GM10248 (cell line): ENCODE measurements around the gene LRBA.

Source experiments
- CTCF ChIA-PET: fragments of 300-600 bp; sonication (Branson Sonifier 250); formaldehyde crosslinking; extraction: SDS; loops from one replicate; lab custom pipeline; 2021; ENCODE audit warnings: antibody characterized with exemption; lab: Yijun Ruan, JAX
- POLR2A ChIA-PET: fragments of 350-650 bp; sonication (Branson Sonifier 250); formaldehyde crosslinking; extraction: SDS; loops from one replicate; lab custom pipeline; 2020; ENCODE audit warnings: antibody characterized with exemption; lab: Yijun Ruan, JAX
- DNase-seq: peaks from one replicate; pipeline ENCODE4 v3.0.0; 2012; ENCODE audit errors: extremely low spot score
- TF ChIP-seq, protein P1 (sequence below): IDR thresholded peaks from 2 replicates; pipeline ENCODE4 v1.5.1; 2012; ENCODE audit warnings: mild to moderate bottlenecking, low read depth; ENCODE audit errors: extremely low read depth, missing control alignments, control extremely low read depth

LRBA gene

DNA sequence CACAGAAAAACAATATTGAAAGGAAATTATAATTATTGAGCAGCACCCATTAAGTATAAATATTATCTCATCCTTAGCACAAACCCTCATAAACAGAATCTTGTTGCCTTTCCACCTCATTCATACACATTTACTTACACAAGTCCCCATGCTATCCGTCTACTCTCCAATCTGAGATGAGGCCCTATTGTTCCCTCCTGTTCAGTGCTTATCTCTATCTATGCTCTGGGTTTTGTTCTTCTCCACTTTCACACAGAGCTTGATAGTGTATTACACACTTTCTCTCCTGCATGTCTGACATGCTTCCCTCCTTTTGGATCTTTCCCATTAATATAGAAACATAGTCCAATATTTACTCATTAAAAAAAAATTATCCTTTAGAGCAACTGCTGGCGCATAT lies 671.3 kb downstream of the LRBA start:
- no peak for DNase-seq
- POLR2A ChIA-PET, result no interaction called here
- TF ChIP-seq, protein P1, sequence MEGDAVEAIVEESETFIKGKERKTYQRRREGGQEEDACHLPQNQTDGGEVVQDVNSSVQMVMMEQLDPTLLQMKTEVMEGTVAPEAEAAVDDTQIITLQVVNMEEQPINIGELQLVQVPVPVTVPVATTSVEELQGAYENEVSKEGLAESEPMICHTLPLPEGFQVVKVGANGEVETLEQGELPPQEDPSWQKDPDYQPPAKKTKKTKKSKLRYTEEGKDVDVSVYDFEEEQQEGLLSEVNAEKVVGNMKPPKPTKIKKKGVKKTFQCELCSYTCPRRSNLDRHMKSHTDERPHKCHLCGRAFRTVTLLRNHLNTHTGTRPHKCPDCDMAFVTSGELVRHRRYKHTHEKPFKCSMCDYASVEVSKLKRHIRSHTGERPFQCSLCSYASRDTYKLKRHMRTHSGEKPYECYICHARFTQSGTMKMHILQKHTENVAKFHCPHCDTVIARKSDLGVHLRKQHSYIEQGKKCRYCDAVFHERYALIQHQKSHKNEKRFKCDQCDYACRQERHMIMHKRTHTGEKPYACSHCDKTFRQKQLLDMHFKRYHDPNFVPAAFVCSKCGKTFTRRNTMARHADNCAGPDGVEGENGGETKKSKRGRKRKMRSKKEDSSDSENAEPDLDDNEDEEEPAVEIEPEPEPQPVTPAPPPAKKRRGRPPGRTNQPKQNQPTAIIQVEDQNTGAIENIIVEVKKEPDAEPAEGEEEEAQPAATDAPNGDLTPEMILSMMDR, result no peak
- CTCF ChIA-PET, result interaction anchor here (1.0 to 1.8 kb wide), 3 partner anchors 8 to 52 kb away, joined by 3 to 4 read pairs (median 4); no protein-coding TSS in a partner anchor

DNA sequence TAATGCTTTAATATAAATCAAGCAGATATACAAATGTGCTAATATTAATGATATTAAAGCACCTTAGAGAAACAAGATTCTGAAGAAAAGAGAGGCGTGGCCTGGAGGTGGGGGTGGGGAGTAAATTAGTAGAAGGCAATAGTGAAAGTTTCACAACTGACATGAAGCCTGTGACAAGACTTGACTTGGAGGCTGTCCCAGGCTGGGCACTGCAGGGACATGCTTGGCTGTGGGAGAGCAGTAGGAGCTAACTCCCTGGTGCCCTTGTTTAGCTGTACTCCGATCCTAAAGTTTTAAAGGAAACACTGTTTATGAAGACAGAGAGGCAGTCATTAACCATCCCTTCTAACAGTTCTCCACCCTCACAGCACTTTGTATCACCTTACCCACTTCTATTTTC lies 672.1 kb downstream of the LRBA start:
- POLR2A ChIA-PET, result no interaction called here
- no peak for DNase-seq
- CTCF ChIA-PET, result interaction anchor here (1.0 to 1.8 kb wide), 3 partner anchors 9 to 53 kb away, joined by 3 to 4 read pairs (median 3); no protein-coding TSS in a partner anchor
- TF ChIP-seq, protein P1, result no peak

DNA sequence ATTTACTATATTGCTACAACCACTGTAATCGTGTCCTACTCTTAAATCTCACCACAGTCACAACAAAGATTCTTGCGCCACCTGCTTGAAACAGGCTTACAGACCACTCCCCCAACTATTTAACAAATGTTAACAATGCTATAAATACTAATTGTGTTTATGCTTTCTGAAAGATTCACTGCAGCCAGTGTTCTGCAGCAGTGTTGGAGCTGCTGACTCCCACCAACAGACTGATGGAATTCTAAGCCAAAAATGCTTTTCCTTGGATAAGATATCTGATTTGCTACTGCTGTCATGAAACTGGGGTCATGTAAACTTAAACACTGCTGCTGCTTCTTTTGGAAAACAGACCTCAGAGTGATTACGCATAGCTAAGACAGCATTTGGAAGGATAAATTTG lies 677.4 kb downstream of the LRBA start:
- POLR2A ChIA-PET, result no interaction called here

DNA sequence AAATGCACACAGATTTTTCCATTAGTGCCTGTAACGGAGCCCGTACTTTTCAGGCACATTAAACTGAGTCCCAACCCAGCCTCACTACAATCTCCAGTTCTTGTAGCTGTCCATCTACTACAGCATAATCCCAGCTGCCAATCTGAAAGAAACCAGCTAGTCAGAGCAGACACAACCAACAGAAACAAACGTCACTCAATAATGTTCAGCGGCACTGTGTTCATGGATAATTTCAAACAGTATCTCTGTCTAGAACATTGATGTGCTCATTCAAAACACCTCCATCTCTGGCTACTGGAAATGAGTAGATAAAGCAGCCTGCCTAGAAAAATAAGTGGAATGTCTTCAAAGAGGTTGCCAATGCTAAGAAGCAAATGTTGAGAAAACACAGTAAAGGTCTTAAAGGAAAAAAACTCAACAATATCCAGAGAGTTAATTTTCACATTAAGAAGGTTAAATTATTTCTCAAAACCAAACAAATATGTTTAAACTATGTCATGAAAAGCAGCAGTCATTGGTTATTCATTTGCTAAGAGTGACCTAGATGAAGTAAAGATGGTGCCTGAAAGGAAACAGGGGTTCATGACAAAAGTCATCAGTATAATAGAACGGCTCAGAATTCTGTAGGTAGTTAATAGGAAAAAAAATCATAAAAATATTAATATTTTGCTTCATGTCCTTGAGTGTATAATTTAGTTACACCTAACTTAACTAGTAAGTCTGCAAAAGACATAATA lies 678.2 kb downstream of the LRBA start:
- POLR2A ChIA-PET, result no interaction called here
- CTCF ChIA-PET, result no interaction called here
- TF ChIP-seq, protein P1, result no peak
- DNase-seq, result no peak

More for the DNA sequence above, 677.4 kb downstream of the LRBA start:
- TF ChIP-seq, protein P1, result no peak
- DNase-seq, result no peak
- CTCF ChIA-PET, result no interaction called here

DNA sequence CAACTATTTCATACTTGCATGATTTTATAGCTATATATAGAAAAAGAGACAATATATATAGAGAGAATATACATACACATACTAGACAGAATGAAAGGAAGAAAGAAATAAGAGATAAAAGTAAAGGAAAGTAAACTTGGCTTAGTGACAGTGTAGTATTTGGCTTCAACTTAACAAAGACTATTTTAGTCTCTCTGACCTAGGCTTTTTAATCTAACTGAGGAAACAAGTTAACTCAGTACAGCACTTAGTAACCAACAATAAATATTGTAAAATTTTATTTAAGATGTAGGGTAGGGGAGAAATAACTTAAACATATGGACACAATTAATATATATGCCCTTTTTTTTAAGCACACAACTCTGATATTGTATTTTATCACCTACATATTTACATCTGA lies 682.1 kb downstream of the LRBA start:
- CTCF ChIA-PET, result interaction anchor here (1.0 kb wide), 1 partner anchor 14 kb away, joined by 4 read pairs; no protein-coding TSS in a partner anchor
- POLR2A ChIA-PET, result no interaction called here
- no peak for DNase-seq
- TF ChIP-seq, protein P1, result no peak

DNA sequence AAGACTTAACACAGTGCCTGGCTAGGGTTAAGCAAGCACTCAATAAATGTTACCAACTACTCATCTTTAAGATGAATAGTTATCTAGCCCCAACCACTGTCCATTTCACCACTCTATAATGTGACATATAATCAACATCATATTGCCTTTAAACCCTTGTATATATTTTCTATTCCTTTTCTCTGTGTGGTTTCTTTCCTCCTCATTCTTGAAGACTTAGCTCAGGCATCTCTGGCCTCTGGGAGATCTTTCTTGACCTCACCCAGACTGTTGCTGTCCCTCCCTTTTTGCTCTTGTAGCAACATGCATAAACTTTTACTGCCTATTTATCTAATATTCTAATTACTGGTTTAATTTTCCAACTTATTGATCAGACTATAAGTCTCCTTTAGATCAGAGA lies 683.0 kb downstream of the LRBA start:
- TF ChIP-seq, protein P1, result no peak
- DNase-seq, result no peak
- POLR2A ChIA-PET, result no interaction called here
- CTCF ChIA-PET, result interaction anchor here (0.9 to 1.6 kb wide), 6 partner anchors 12 to 212 kb away, joined by 3 to 4 read pairs (median 3); no protein-coding TSS in a partner anchor
